Testis (tissue), 2 donors: ENCODE results near the gene KLF6.

Source experiments
- POLR2A ChIP-seq: fragments of 450-650 bp; IDR thresholded peaks from one replicate; pipeline ENCODE4 v1.6.1; 2017; ENCODE audit warnings: antibody characterized with exemption, mild to moderate bottlenecking, moderate library complexity
- TF ChIP-seq, protein P1 (sequence below), 3 experiments: fragments of 450-650 bp in 2 of 3; fragments of 200-600 bp in 1 of 3; sonication (generic) in 1 of 3; IDR thresholded peaks; one replicate each; pipeline ENCODE4 v1.5.1; 2016 to 2019; ENCODE audit warnings: antibody characterized with exemption in 3 of 3, mild to moderate bottlenecking in 2 of 3, moderate library complexity in 1 of 3

DNA sequence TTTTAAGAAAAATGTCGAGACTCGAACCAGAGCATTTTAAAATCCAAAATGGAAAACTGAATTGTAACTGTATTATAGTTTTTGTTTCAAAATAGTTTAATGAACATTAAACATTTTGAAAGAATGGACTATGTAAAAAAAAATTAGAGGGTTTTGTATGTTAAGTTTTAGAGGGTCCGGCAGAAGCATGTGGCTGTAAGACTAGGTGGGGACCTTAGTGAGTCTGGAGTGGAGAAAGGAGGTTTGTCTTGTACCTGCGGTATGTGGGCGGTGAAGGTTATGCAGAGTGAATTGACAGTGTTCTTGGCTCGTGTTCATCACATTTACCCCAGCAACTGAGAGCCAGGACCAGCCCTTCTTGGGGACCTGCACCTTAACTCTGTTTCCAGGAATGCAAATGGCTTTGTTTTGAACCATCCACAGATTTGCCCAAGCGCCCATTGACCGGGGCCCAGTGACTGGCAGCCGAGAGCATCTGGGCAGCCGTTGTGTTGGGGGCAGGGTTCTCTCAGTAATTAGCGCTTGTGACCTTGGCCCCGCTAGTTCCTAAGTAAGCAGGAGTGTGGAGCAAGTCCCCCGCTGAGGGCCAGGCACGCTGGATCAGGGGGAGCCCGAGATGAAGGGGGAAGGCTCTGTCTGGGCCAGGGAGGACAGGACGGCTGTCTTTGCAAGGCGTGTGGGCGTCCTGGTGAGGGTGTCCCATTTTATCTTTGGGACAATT, 1.4 kb upstream of the KLF6 start:
- TF ChIP-seq, protein P1, sequence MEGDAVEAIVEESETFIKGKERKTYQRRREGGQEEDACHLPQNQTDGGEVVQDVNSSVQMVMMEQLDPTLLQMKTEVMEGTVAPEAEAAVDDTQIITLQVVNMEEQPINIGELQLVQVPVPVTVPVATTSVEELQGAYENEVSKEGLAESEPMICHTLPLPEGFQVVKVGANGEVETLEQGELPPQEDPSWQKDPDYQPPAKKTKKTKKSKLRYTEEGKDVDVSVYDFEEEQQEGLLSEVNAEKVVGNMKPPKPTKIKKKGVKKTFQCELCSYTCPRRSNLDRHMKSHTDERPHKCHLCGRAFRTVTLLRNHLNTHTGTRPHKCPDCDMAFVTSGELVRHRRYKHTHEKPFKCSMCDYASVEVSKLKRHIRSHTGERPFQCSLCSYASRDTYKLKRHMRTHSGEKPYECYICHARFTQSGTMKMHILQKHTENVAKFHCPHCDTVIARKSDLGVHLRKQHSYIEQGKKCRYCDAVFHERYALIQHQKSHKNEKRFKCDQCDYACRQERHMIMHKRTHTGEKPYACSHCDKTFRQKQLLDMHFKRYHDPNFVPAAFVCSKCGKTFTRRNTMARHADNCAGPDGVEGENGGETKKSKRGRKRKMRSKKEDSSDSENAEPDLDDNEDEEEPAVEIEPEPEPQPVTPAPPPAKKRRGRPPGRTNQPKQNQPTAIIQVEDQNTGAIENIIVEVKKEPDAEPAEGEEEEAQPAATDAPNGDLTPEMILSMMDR (IDR thresholded peaks at IDR 0.05): no peak
- TF ChIP-seq POLR2A: no peak
